ENCODE measurements around the gene KLF1. TPM values are rescaled to one million over a fixed set of nuclear protein-coding genes. Genes with fewer than 3 reads are reported as not detected.

Gene KLF1
- total and polyA plus RNA-seq, 10 of the 15 experiments (the other 5 are each of a cell fraction or from before 2014, with no cell fraction given): 0.04 to 0.38 (median 0.08) TPM; not detected in 3

- peak; percentile 45; the same call in 1 of the 2 replicates for TF ChIP-seq POLR2A (IDR thresholded peaks at IDR 0.05; ENCODE audit: low read depth, low read length)
- no peak for TF ChIP-seq CREB1 (IDR thresholded peaks at IDR 0.05; ENCODE audit: low read depth)
- TF ChIP-seq POU2F2 (IDR thresholded peaks at IDR 0.05; ENCODE audit: borderline replicate concordance, low read depth, low read length): no peak
- TF ChIP-seq PBX3 (IDR thresholded peaks at IDR 0.05; ENCODE audit: insufficient replicate concordance, low read depth, low read length): no peak
- 0 out of 2 replicates have a peak, but pooled peaks have one; percentile 10 for TF ChIP-seq MTA2 (IDR thresholded peaks at IDR 0.05; ENCODE audit: low read depth)
- no peak for TF ChIP-seq SIX5 (IDR thresholded peaks at IDR 0.05; ENCODE audit: low read depth, low read length, severe bottlenecking)
- TF ChIP-seq NFYA (IDR thresholded peaks at IDR 0.05; ENCODE audit: borderline replicate concordance, low read depth, low read length): no peak
- no peak for TF ChIP-seq CHD2 (IDR thresholded peaks at IDR 0.05; ENCODE audit: borderline replicate concordance, low read depth, low read length)
- no peak for TF ChIP-seq HDAC6 (IDR thresholded peaks at IDR 0.05; ENCODE audit: unreplicated experiment)
- no peak for TF ChIP-seq BCL3 (IDR thresholded peaks at IDR 0.05; ENCODE audit: borderline replicate concordance, insufficient read depth, low read depth, low read length, poor library complexity, severe bottlenecking)
- 0 out of 3 replicates have a peak, but pooled peaks of 1 of the 2 experiments have one; percentile 15 for TF ChIP-seq EGR1 (IDR thresholded peaks at IDR 0.05; ENCODE audit: borderline replicate concordance in 1 of 2, low read depth in 2 of 2, low read length in 2 of 2)
- TF ChIP-seq ZBTB40 (IDR thresholded peaks at IDR 0.05; ENCODE audit: borderline replicate concordance): no peak
- no peak for TF ChIP-seq CEBPB (IDR thresholded peaks at IDR 0.05; ENCODE audit: borderline replicate concordance in 1 of 2, low read depth in 2 of 2, low read length in 2 of 2)
- no peak for TF ChIP-seq MXI1 (IDR thresholded peaks at IDR 0.05; ENCODE audit: low read depth, low read length)
- TF ChIP-seq TCF3 (IDR thresholded peaks at IDR 0.05; ENCODE audit: borderline replicate concordance, insufficient read depth, low read depth, low read length): 0 out of 2 replicates have a peak, but pooled peaks have one; percentile 35
- TF ChIP-seq MTA3 (IDR thresholded peaks at IDR 0.05; ENCODE audit: borderline replicate concordance, low read length): no peak
- no peak for TF ChIP-seq ATF3 (IDR thresholded peaks at IDR 0.05; ENCODE audit: borderline replicate concordance, extremely low read depth, low read depth, low read length)
- TF ChIP-seq SMAD5 (IDR thresholded peaks at IDR 0.05; ENCODE audit: low read depth): no peak
- TF ChIP-seq CHD1 (IDR thresholded peaks at IDR 0.05; ENCODE audit: low read depth, low read length): no peak
- TF ChIP-seq YBX1 (IDR thresholded peaks at IDR 0.05): no peak
- TF ChIP-seq RFX5 (IDR thresholded peaks at IDR 0.05; ENCODE audit: low read depth, low read length): no peak
- no peak for TF ChIP-seq ZNF217 (IDR thresholded peaks at IDR 0.05)
- no peak for TF ChIP-seq CHD4 (IDR thresholded peaks at IDR 0.05)
These were observed 19.6 kb downstream of the KLF1 start (continued) for GRCh38 chr19:12867120-12868099.
